ENCODE measurements around the gene IFIT5. TPM values are rescaled to one million over a fixed set of nuclear protein-coding genes. Genes with fewer than 3 reads are reported as not detected.
"Not testable (repeated sequence)": the region's sequence is repeated elsewhere in the genome, so short reads cannot be mapped to it uniquely, and the experiment has no call there.

Gene IFIT5
- total and polyA plus RNA-seq, 2 donors from 2014 or later, result 11.0 to 23.3 TPM

- no peak overlapping the region for H3K4me3 ChIP-seq (ENCODE audit: low read length in 3 of 3)
- no peaks in the 10 kb centered on the region for H3K27me3 ChIP-seq (ENCODE audit: control insufficient read depth, insufficient read depth, low read length)
- H3K9me3 ChIP-seq (ENCODE audit: control insufficient read depth in 2 of 3, insufficient read depth in 1 of 3, low read length in 3 of 3), result no peaks in the 10 kb centered on the region
- H3K9ac ChIP-seq (ENCODE audit: low read length in 3 of 3), result no peak overlapping the region
- no peak for FAIRE-seq
- peaks cover 0 to 24% (median 8%) of the 10 kb centered on the region in 3 donors for H3K36me3 ChIP-seq (ENCODE audit: control insufficient read depth in 2 of 3, insufficient read depth in 3 of 3, low read length in 3 of 3)
- intact Hi-C loops (cut with DNase I), result no loop called here
- no peak for TF ChIP-seq CTCF (IDR thresholded peaks at IDR 0.05; ENCODE audit: borderline replicate concordance, extremely low read depth, insufficient read depth)
- no peak overlapping the region for H3K27ac ChIP-seq (ENCODE audit: low read depth in 2 of 2, low read length in 2 of 2)
- no peak for DNase-seq
- no peaks in the 10 kb centered on the region for H3K4me1 ChIP-seq (ENCODE audit: control insufficient read depth in 2 of 3, insufficient read depth in 2 of 3, low read depth in 1 of 3, low read length in 3 of 3)
Observed at GRCh38 chr10:89440226-89441009, 26.1 kb downstream of the IFIT5 start.

- DNase-seq, result no peak
- no peaks in the 10 kb centered on the region for H3K27me3 ChIP-seq (ENCODE audit: control insufficient read depth, insufficient read depth, low read length)
- no peak overlapping the region for H3K4me3 ChIP-seq (ENCODE audit: low read length in 3 of 3)
- H3K9ac ChIP-seq (ENCODE audit: low read length in 3 of 3), result no peak overlapping the region
- no peak overlapping the region for H3K27ac ChIP-seq (ENCODE audit: low read depth in 2 of 2, low read length in 2 of 2)
- FAIRE-seq, result no peak
- peaks cover 0 to 24% (median 6%) of the 10 kb centered on the region in 3 donors for H3K36me3 ChIP-seq (ENCODE audit: control insufficient read depth in 2 of 3, insufficient read depth in 3 of 3, low read length in 3 of 3)
- intact Hi-C loops (cut with DNase I), result no loop called here
- H3K4me1 ChIP-seq (ENCODE audit: control insufficient read depth in 2 of 3, insufficient read depth in 2 of 3, low read depth in 1 of 3, low read length in 3 of 3), result no peaks in the 10 kb centered on the region
- H3K9me3 ChIP-seq (ENCODE audit: control insufficient read depth in 2 of 3, insufficient read depth in 1 of 3, low read length in 3 of 3), result no peaks in the 10 kb centered on the region
- TF ChIP-seq CTCF (IDR thresholded peaks at IDR 0.05; ENCODE audit: borderline replicate concordance, extremely low read depth, insufficient read depth), result no peak
Observed at GRCh38 chr10:89442289-89442688, 27.9 kb downstream of the IFIT5 start.

DNA sequence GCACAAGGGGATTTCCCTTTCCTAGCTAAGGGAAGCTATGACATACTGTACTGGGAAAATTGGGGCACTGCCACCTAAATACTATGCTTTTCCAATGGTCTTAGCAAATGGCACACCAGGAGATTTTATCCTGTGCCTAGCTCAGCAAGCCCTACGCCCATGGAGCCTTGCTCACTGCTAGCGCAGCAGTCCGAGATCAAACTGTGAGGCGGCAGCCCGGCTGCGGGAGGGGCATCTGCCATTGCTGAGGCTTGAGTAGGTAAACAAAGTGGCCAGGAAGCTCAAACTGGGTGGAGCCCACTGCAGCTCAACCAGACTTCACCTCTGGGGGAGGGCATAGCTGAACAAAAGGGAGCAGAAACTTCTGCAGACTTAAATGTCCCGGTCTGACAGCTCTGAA, 30.5 kb downstream of the IFIT5 start:
- FAIRE-seq; H3K4me1 ChIP-seq (ENCODE audit: control insufficient read depth in 2 of 3, insufficient read depth in 2 of 3, low read depth in 1 of 3, low read length in 3 of 3); intact Hi-C loops (cut with DNase I); H3K27me3 ChIP-seq (ENCODE audit: control insufficient read depth, insufficient read depth, low read length); H3K9ac ChIP-seq (ENCODE audit: low read length in 3 of 3); H3K4me3 ChIP-seq (ENCODE audit: low read length in 3 of 3); H3K9me3 ChIP-seq (ENCODE audit: control insufficient read depth in 2 of 3, insufficient read depth in 1 of 3, low read length in 3 of 3); H3K27ac ChIP-seq (ENCODE audit: low read depth in 2 of 2, low read length in 2 of 2): not testable (repeated sequence)
- DNase-seq, result peak in 1 of 5 donors; percentile 57
- H3K36me3 ChIP-seq (ENCODE audit: control insufficient read depth in 2 of 3, insufficient read depth in 3 of 3, low read length in 3 of 3), result peaks cover 0 to 24% (median 0%) of the 10 kb centered on the region in 3 donors

DNA sequence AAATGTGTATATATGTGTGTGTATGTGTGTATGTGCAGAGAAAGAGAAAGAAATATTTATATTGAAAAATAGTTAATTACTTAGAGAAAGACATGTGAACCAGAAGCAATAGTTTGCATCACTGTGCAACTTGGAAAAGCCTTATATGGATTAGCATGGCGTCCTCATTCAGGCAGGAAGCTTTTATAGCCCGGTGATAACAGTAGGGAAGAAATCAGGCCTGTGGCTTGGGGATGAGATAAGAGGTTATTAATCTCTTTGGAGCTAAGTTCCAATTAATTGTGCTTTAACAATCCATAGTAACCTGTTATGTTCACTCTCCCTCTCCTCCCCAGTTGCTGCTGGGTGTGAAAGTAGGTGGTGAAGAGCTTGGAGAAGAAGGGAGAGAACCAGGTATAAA, 36.5 kb downstream of the IFIT5 start:
- intact Hi-C loops (cut with DNase I), result no loop called here
- Histone ChIP-seq H3K4me1 (ENCODE audit: control insufficient read depth in 2 of 3, insufficient read depth in 2 of 3, low read depth in 1 of 3, low read length in 3 of 3) (peaks cover 0 to 2% (median 0%) of the 10 kb centered on the region in 3 donors), H3K36me3 (ENCODE audit: control insufficient read depth in 2 of 3, insufficient read depth in 3 of 3, low read length in 3 of 3) (no peaks in the 10 kb centered on the region), H3K9me3 (ENCODE audit: control insufficient read depth in 2 of 3, insufficient read depth in 1 of 3, low read length in 3 of 3) (no peaks in the 10 kb centered on the region), H3K9ac (ENCODE audit: low read length in 3 of 3) (no peak overlapping the region), H3K4me3 (ENCODE audit: low read length in 3 of 3) (no peak overlapping the region), H3K27ac (ENCODE audit: low read depth in 2 of 2, low read length in 2 of 2) (no peak overlapping the region), H3K27me3 (ENCODE audit: control insufficient read depth, insufficient read depth, low read length) (no peaks in the 10 kb centered on the region)
- TF ChIP-seq CTCF (IDR thresholded peaks at IDR 0.05; ENCODE audit: borderline replicate concordance, extremely low read depth, insufficient read depth), result no peak
- FAIRE-seq (no peak), DNase-seq (no peak)
